ENCODE data around the gene KCNH5. TPM values are rescaled to one million over a fixed set of nuclear protein-coding genes. Genes with fewer than 3 reads are reported as not detected.

Gene KCNH5
- total RNA-seq, 4 donors from 2014 or later, result not detected

- H3K4me1 ChIP-seq, result no peaks in the 10 kb centered on the region
- TF ChIP-seq POLR2A (IDR thresholded peaks at IDR 0.05) (no peak), CTCF (IDR thresholded peaks at IDR 0.05) (no peak)
- no peak for DNase-seq
- no peak overlapping the region for H3K4me3 ChIP-seq
- no peaks in the 10 kb centered on the region for H3K9me3 ChIP-seq
- no peaks in the 10 kb centered on the region for H3K36me3 ChIP-seq
- H3K27ac ChIP-seq, result no peak overlapping the region
- H3K27me3 ChIP-seq, result no peaks in the 10 kb centered on the region
Observed at GRCh38 chr14:62663456-62663821, 381.8 kb downstream of the KCNH5 start.

- Histone ChIP-seq H3K36me3 (no peaks in the 10 kb centered on the region), H3K27me3 (no peaks in the 10 kb centered on the region), H3K9me3 (no peaks in the 10 kb centered on the region), H3K4me3 (no peak overlapping the region), H3K27ac (no peak overlapping the region), H3K4me1 (no peaks in the 10 kb centered on the region)
- no peak for DNase-seq
- TF ChIP-seq POLR2A (IDR thresholded peaks at IDR 0.05) (no peak), CTCF (IDR thresholded peaks at IDR 0.05) (no peak)
Observed at GRCh38 chr14:62662811-62663455, 382.3 kb downstream of the KCNH5 start.

GRCh38 chr14:62661818-62662217, 383.4 kb downstream of the KCNH5 start:
- TF ChIP-seq CTCF (IDR thresholded peaks at IDR 0.05), result no peak
- no peak for TF ChIP-seq POLR2A (IDR thresholded peaks at IDR 0.05)
- Histone ChIP-seq H3K4me3 (no peak overlapping the region), H3K36me3 (no peaks in the 10 kb centered on the region), H3K27me3 (no peaks in the 10 kb centered on the region), H3K9me3 (no peaks in the 10 kb centered on the region), H3K4me1 (no peaks in the 10 kb centered on the region), H3K27ac (no peak overlapping the region)
- DNase-seq, result no peak

GRCh38 chr14:62658631-62659030, 386.6 kb downstream of the KCNH5 start:
- no peaks in the 10 kb centered on the region for H3K9me3 ChIP-seq
- no peaks in the 10 kb centered on the region for H3K4me1 ChIP-seq
- H3K27ac ChIP-seq, result no peak overlapping the region
- TF ChIP-seq CTCF (IDR thresholded peaks at IDR 0.05) (no peak), POLR2A (IDR thresholded peaks at IDR 0.05) (no peak)
- no peaks in the 10 kb centered on the region for H3K36me3 ChIP-seq
- H3K27me3 ChIP-seq, result no peaks in the 10 kb centered on the region
- no peak for DNase-seq
- H3K4me3 ChIP-seq, result no peak overlapping the region

- H3K4me1 ChIP-seq, result no peaks in the 10 kb centered on the region
- H3K36me3 ChIP-seq, result no peaks in the 10 kb centered on the region
- no peaks in the 10 kb centered on the region for H3K9me3 ChIP-seq
- H3K27ac ChIP-seq, result no peak overlapping the region
- no peak for DNase-seq
- no peaks in the 10 kb centered on the region for H3K27me3 ChIP-seq
- TF ChIP-seq CTCF (IDR thresholded peaks at IDR 0.05) (no peak), POLR2A (IDR thresholded peaks at IDR 0.05) (no peak)
- no peak overlapping the region for H3K4me3 ChIP-seq
Observed at GRCh38 chr14:62657376-62657775, 387.9 kb downstream of the KCNH5 start.

- no peaks in the 10 kb centered on the region for H3K4me1 ChIP-seq
- H3K4me3 ChIP-seq, result no peak overlapping the region
- no peaks in the 10 kb centered on the region for H3K36me3 ChIP-seq
- H3K9me3 ChIP-seq, result no peaks in the 10 kb centered on the region
- DNase-seq, result no peak
- TF ChIP-seq CTCF (IDR thresholded peaks at IDR 0.05), result no peak
- no peak for TF ChIP-seq POLR2A (IDR thresholded peaks at IDR 0.05)
- no peaks in the 10 kb centered on the region for H3K27me3 ChIP-seq
- no peak overlapping the region for H3K27ac ChIP-seq
Observed at GRCh38 chr14:62655166-62655565, 390.1 kb downstream of the KCNH5 start.
